ENCODE data around the gene CBY1.
"Not testable (repeated sequence)": the region's sequence is repeated elsewhere in the genome, so short reads cannot be mapped to it uniquely, and the experiment has no call there.

Gene CBY1

GRCh38 chr22:38656256-38657044 is at the start of gene CBY1, which contains the start of gene FAM227A:
Gene CBY1 (plus strand): TSS chr22:38656638. CDS start chr22:38668055, 11,417 bp downstream.
Gene FAM227A (minus strand): TSS chr22:38656392. CDS start chr22:38650168, 6,224 bp downstream.
- peak; percentile 87 for DNase-seq

- DNase-seq: no peak
Measured at GRCh38 chr22:38607680-38608079, 48.8 kb upstream of the CBY1 start.

- no peak for DNase-seq
Measured at GRCh38 chr22:38608992-38609750, 47.3 kb upstream of the CBY1 start.

GRCh38 chr22:38610234-38610633 is 46.2 kb upstream of the CBY1 start:
- DNase-seq: no peak

- DNase-seq: no peak
Measured at GRCh38 chr22:38611559-38611958, 44.9 kb upstream of the CBY1 start.

GRCh38 chr22:38612217-38613006 is 44.0 kb upstream of the CBY1 start:
- no peak for DNase-seq

GRCh38 chr22:38613588-38613987 is 42.9 kb upstream of the CBY1 start:
- DNase-seq: no peak

- no peak for DNase-seq
Measured at GRCh38 chr22:38614332-38615063, 41.9 kb upstream of the CBY1 start.

GRCh38 chr22:38615064-38615405 is 41.4 kb upstream of the CBY1 start:
- DNase-seq: not testable (repeated sequence)

GRCh38 chr22:38618258-38618657 is 38.2 kb upstream of the CBY1 start:
- DNase-seq: no peak

GRCh38 chr22:38618682-38619081 is 37.8 kb upstream of the CBY1 start:
- no peak for DNase-seq

- DNase-seq: no peak
Measured at GRCh38 chr22:38623351-38623750, 33.1 kb upstream of the CBY1 start.

- DNase-seq: no peak
Measured at GRCh38 chr22:38628444-38628843, 28.0 kb upstream of the CBY1 start.

- no peak for DNase-seq
Measured at GRCh38 chr22:38629108-38629507, 27.3 kb upstream of the CBY1 start.

- DNase-seq: no peak
Measured at GRCh38 chr22:38631724-38632123, 24.7 kb upstream of the CBY1 start.

- DNase-seq: no peak
Measured at GRCh38 chr22:38632528-38632927, 23.9 kb upstream of the CBY1 start.

- DNase-seq: no peak
Measured at GRCh38 chr22:38638216-38638615, 18.2 kb upstream of the CBY1 start.

GRCh38 chr22:38638728-38639127 is 17.7 kb upstream of the CBY1 start:
- no peak for DNase-seq

GRCh38 chr22:38641476-38642040 is 14.9 kb upstream of the CBY1 start:
- DNase-seq: no peak

GRCh38 chr22:38644245-38644644 is 12.2 kb upstream of the CBY1 start:
- not testable (repeated sequence) for DNase-seq

- no peak for DNase-seq
Measured at GRCh38 chr22:38645430-38645829, 11.0 kb upstream of the CBY1 start.

GRCh38 chr22:38649841-38650522 is 6.5 kb upstream of the CBY1 start:
- no peak for DNase-seq
